Activated B cell treated with CpG ODN at 0.5 μM for 24 hours (primary cell): ENCODE measurements around the gene SIPA1L3. TPM values are rescaled to one million over a fixed set of nuclear protein-coding genes. Genes with fewer than 3 reads are reported as not detected.

Source experiments
- ATAC-seq: fragments of 200-7000 bp; cut with Tn5 transposase; one replicate; pipeline ENCODE4 v1.10.0; 2021; ENCODE audit warnings: low read depth, mild to moderate bottlenecking, moderate library complexity
- CTCF ChIA-PET: fragments of 350-600 bp; sonication (Branson Sonifier 250); formaldehyde crosslinking; loops from one replicate; lab custom pipeline; 2021; ENCODE audit warnings: antibody characterized with exemption; lab: Charles Lee
- POLR2A ChIA-PET: fragments of 350-600 bp; sonication (Branson Sonifier 250); formaldehyde crosslinking; loops from one replicate; lab custom pipeline; 2021; ENCODE audit warnings: antibody characterized with exemption; lab: Charles Lee
- DNase-seq: peaks from one replicate; pipeline ENCODE4 v3.0.0; 2022
- H3K27ac Mint-ChIP-seq: one replicate; pipeline ENCODE4 v1.8.0; 2020; ENCODE audit warnings: mixed read lengths
- H3K27me3 Mint-ChIP-seq: one replicate; pipeline ENCODE4 v1.8.0; 2021; ENCODE audit warnings: mixed read lengths
- H3K36me3 Mint-ChIP-seq: one replicate; pipeline ENCODE4 v1.8.0; 2021; ENCODE audit warnings: low read depth, mixed read lengths
- H3K4me1 Mint-ChIP-seq: one replicate; pipeline ENCODE4 v1.8.0; 2021; ENCODE audit warnings: mixed read lengths
- H3K4me3 Mint-ChIP-seq: one replicate; pipeline ENCODE4 v1.8.0; 2020; ENCODE audit warnings: mild to moderate bottlenecking, mixed read lengths
- H3K9me3 Mint-ChIP-seq: one replicate; pipeline ENCODE4 v1.8.0; 2020; ENCODE audit warnings: mixed read lengths
- intact Hi-C: fragments of 100-400 bp; cut with micrococcal nuclease; formaldehyde crosslinking; loops from one replicate; pipeline ENCODE4 v1.15.1; 2024
- total RNA-seq: library from RNA; stranded (reverse); gene quantifications from 2 replicates; pipeline ENCODE4 v1.2.3, GENCODE V29; 2022
- TF ChIP-seq, protein P1 (sequence below): fragments of 200-600 bp; IDR thresholded peaks from one replicate; pipeline ENCODE4 v1.8.0; 2022; ENCODE audit warnings: antibody characterized with exemption, mild to moderate bottlenecking

The SIPA1L3 gene
- total RNA-seq, 1 donor from 2014 or later, result 145 TPM

- H3K27me3 Mint-ChIP-seq, result no peaks in the 10 kb centered on the region
- DNase-seq (no peak), ATAC-seq (no peak)
- H3K9me3 Mint-ChIP-seq, result no peaks in the 10 kb centered on the region
- H3K27ac Mint-ChIP-seq, result no peak overlapping the region
- CTCF ChIA-PET, result no interaction called here
- H3K4me3 Mint-ChIP-seq, result no peak overlapping the region
- peaks cover 76% of the 10 kb centered on the region for H3K36me3 Mint-ChIP-seq
- POLR2A ChIA-PET, result no interaction called here
- H3K4me1 Mint-ChIP-seq, result no peaks in the 10 kb centered on the region
- intact Hi-C loops, result no loop called here
- TF ChIP-seq, protein P1, sequence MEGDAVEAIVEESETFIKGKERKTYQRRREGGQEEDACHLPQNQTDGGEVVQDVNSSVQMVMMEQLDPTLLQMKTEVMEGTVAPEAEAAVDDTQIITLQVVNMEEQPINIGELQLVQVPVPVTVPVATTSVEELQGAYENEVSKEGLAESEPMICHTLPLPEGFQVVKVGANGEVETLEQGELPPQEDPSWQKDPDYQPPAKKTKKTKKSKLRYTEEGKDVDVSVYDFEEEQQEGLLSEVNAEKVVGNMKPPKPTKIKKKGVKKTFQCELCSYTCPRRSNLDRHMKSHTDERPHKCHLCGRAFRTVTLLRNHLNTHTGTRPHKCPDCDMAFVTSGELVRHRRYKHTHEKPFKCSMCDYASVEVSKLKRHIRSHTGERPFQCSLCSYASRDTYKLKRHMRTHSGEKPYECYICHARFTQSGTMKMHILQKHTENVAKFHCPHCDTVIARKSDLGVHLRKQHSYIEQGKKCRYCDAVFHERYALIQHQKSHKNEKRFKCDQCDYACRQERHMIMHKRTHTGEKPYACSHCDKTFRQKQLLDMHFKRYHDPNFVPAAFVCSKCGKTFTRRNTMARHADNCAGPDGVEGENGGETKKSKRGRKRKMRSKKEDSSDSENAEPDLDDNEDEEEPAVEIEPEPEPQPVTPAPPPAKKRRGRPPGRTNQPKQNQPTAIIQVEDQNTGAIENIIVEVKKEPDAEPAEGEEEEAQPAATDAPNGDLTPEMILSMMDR, result no peak
Measured at GRCh38 chr19:38196245-38196837, 289.3 kb downstream of the SIPA1L3 start.

DNA sequence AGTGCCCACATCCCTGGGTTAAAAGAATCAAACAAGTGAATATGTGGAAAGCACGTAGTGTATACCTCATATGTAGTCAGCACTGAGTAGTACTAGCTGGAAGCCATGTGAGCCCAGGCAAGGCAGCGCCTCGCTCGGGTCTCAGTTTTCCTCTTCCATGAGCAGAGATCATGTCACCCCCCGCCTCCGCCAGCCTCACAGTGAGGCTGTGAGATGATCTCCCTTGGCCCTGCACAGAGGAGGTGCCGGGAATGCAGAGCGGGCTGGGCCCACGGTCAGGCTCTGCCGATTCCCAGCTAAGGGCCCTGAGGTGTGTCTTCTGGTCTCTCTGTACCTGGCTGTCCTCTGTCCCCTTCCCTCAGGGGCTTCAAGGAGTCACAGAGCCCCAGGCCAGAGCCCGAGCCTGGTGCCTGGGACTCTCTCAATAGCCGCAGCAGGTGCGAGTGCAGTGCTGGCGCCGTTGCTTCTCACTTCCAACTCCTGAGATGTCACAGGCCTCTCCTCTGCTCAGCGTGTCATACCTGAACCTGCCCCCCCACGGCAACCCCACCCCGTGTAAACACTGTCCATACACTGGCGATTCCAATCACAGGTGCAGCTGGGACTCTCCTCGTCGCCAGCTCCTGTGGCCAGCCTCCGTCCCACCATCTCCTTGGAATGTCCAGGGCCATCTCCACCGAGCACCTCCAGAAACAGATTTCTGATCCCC lies 290.1 kb downstream of the SIPA1L3 start:
- H3K4me3 Mint-ChIP-seq, result no peak overlapping the region
- no peaks in the 10 kb centered on the region for H3K9me3 Mint-ChIP-seq
- DNase-seq (no peak), ATAC-seq (no peak)
- ChIA-PET CTCF (no interaction called here), POLR2A (no interaction called here)
- no peak overlapping the region for H3K27ac Mint-ChIP-seq
- TF ChIP-seq, protein P1, result no peak
- no peaks in the 10 kb centered on the region for H3K27me3 Mint-ChIP-seq
- H3K4me1 Mint-ChIP-seq, result no peaks in the 10 kb centered on the region
- H3K36me3 Mint-ChIP-seq, result peaks cover 78% of the 10 kb centered on the region
- intact Hi-C loops, result no loop called here

DNA sequence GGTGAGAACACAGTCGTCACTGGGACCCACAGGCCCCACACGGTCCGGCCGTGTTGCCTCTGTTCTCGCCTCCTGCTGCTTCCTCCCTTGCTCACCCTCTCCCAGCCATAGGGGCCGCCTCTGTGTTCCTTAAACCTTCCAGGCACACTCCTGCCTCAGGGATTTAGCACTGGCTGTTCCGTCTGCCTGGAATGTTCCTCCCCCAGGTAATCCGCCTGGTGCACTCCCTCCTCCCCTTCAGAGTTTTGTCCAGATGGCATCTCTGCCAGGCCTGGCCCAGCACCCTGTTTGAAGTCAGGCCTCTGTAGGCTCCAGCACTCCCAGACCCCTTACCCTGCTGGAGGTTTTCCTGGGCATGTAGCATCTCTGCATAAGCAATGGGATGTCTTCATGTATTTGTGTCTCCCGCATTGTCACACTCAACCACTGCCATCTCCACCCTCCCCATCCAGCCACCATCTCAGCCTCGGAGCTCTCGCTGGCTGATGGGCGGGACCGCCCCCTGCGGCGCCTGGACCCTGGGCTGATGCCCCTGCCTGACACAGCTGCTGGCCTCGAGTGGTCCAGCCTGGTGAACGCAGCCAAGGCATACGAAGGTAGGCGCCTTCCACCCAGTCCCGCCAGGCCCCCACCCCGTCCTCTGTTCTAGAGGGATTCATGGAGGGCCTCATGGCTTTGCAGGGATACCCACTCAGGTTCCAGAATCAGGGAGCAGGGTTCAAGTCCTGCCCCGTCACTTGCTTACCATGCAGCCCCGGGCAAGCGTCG lies 291.1 kb downstream of the SIPA1L3 start:
- TF ChIP-seq, protein P1, result no peak
- peaks cover 79% of the 10 kb centered on the region for H3K36me3 Mint-ChIP-seq
- intact Hi-C loops, result no loop called here
- ChIA-PET POLR2A (no interaction called here), CTCF (no interaction called here)
- ATAC-seq (no peak), DNase-seq (no peak)
- no peaks in the 10 kb centered on the region for H3K4me1 Mint-ChIP-seq
- H3K27me3 Mint-ChIP-seq, result no peaks in the 10 kb centered on the region
- no peaks in the 10 kb centered on the region for H3K9me3 Mint-ChIP-seq
- no peak overlapping the region for H3K27ac Mint-ChIP-seq
- H3K4me3 Mint-ChIP-seq, result no peak overlapping the region

- ChIA-PET POLR2A (no interaction called here), CTCF (no interaction called here)
- H3K27ac Mint-ChIP-seq, result no peak overlapping the region
- H3K4me3 Mint-ChIP-seq, result no peak overlapping the region
- ATAC-seq (no peak), DNase-seq (no peak)
- intact Hi-C loops, result no loop called here
- TF ChIP-seq, protein P1, result no peak
- H3K9me3 Mint-ChIP-seq, result no peaks in the 10 kb centered on the region
- no peaks in the 10 kb centered on the region for H3K4me1 Mint-ChIP-seq
- no peaks in the 10 kb centered on the region for H3K27me3 Mint-ChIP-seq
- H3K36me3 Mint-ChIP-seq, result peaks cover 85% of the 10 kb centered on the region
Measured at GRCh38 chr19:38199340-38199739, 292.3 kb downstream of the SIPA1L3 start.

GRCh38 chr19:38201731-38202130 lies 294.7 kb downstream of the SIPA1L3 start:
- ChIA-PET CTCF (no interaction called here), POLR2A (no interaction called here)
- Mint-ChIP-seq H3K36me3 (peaks cover 87% of the 10 kb centered on the region), H3K9me3 (no peaks in the 10 kb centered on the region), H3K4me1 (no peaks in the 10 kb centered on the region), H3K27me3 (no peaks in the 10 kb centered on the region), H3K27ac (no peak overlapping the region), H3K4me3 (no peak overlapping the region)
- no peak for DNase-seq
- no peak for ATAC-seq
- intact Hi-C loops, result no loop called here
- TF ChIP-seq, protein P1, result no peak
